SU-DHL-6 (cell line): Measurements from ENCODE around the gene TBX22.

Experiments
- EZH2phosphoT487 ChIP-seq: fragments of 200-600 bp; sonication (generic), shearing (Covaris generic); conservative IDR thresholded peaks from 2 replicates; pipeline ENCODE4 v1.6.1; 2018; ENCODE audit warnings: mild to moderate bottlenecking, antibody characterized with exemption, low read length, moderate library complexity, mixed read lengths
- TF ChIP-seq, protein P1 (sequence below): fragments of 200-600 bp; sonication (generic); IDR thresholded peaks from one replicate; pipeline ENCODE4 v1.5.1; 2017; ENCODE audit warnings: antibody characterized with exemption, mild to moderate bottlenecking, low read length, moderate library complexity; ENCODE audit not compliant: insufficient read depth, poor library complexity, severe bottlenecking

DNA sequence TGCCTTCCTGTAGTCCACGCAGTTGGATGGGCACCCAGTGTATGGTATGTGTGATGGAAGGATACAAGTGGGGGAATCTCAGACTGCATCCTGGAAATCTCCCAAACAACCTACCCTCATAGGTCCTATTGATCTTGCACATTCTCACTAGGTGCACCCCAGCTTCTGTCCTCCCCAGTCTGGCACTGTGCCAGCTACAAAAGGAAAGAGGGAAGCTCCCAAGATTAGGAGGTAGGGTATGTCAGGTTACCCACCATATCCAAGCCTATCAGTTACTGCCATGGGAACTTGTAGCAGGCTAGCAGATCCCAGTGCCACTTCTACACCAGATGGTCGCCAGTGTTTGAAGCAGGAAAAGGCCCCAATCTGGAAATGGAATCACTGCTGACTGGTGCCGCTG, 11.6 kb downstream of the TBX22 start:
- TF ChIP-seq, protein P1, sequence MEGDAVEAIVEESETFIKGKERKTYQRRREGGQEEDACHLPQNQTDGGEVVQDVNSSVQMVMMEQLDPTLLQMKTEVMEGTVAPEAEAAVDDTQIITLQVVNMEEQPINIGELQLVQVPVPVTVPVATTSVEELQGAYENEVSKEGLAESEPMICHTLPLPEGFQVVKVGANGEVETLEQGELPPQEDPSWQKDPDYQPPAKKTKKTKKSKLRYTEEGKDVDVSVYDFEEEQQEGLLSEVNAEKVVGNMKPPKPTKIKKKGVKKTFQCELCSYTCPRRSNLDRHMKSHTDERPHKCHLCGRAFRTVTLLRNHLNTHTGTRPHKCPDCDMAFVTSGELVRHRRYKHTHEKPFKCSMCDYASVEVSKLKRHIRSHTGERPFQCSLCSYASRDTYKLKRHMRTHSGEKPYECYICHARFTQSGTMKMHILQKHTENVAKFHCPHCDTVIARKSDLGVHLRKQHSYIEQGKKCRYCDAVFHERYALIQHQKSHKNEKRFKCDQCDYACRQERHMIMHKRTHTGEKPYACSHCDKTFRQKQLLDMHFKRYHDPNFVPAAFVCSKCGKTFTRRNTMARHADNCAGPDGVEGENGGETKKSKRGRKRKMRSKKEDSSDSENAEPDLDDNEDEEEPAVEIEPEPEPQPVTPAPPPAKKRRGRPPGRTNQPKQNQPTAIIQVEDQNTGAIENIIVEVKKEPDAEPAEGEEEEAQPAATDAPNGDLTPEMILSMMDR, result no peak
- no peak for TF ChIP-seq EZH2phosphoT487
